CD4-positive, alpha-beta T cell treated with Interleukin-17A for 1 hour (primary cell): ENCODE results near the gene DENND2A.
A peak's percentile ranks its signal among the peaks of the same experiment; 100 is the strongest.
"Not testable (repeated sequence)": the region's sequence is repeated elsewhere in the genome, so short reads cannot be mapped to it uniquely, and the experiment has no call there.

ENCODE experiments used
- DNase-seq: peaks from one replicate; pipeline ENCODE4 v3.0.0-alpha.2; 2020

The DENND2A gene

GRCh38 chr7:140640727-140641523, at the start of gene DENND2A:
DENND2A (minus strand) TSS chr7:140640813; CDS start chr7:140602397, 38,416 bp downstream.
- DNase-seq, result no peak

DNA sequence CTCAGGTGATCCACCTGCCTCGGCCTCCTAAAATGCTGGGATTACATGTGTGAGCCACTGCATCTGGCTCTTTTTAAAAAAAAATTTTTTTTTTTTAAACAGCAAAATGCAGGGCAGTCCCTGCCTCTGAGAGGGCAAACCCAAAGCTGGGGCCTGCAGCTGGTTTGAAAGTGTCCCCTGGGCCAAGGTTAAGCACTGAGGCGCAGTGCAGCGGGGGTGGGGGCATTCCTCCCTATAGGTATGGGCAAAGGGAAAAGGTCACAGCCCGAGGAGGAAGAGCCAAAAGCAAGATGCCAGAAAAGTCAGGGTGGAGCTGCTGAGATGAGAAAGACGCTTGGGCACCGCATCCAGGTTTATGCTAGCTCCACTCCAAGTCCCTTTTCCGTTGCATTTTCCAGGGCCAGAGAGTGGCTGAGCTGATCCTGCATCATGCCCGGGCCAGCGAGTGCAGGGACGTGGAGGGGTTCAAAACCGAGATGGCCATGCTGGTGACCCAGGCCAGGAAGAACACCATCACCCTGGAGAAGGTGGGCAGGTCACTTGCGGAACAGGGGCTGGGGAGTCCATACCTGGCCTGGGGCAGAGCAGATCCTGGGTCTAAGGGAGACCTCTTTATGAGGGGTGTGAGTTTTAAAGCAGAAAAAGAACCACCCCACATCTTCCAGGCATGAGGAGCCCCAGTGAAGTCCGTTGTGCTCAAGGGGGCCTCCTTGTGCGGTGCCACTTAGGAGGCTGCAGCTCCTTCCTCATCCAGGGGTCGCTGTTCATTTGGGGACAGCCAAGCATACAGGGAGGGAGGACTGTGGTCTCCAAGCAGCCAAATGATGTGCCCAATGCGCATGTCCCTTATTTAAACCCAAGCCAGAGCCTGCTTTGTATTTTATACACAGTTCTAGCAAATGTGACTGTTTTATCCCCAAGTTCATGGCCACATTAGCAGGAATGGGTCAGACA, 48.9 kb upstream of the DENND2A start:
- DNase-seq, result no peak

- no peak for DNase-seq
Observed at GRCh38 chr7:140688341-140688740, 47.7 kb upstream of the DENND2A start.

GRCh38 chr7:140686921-140687320, 46.3 kb upstream of the DENND2A start:
- DNase-seq, result no peak

DNA sequence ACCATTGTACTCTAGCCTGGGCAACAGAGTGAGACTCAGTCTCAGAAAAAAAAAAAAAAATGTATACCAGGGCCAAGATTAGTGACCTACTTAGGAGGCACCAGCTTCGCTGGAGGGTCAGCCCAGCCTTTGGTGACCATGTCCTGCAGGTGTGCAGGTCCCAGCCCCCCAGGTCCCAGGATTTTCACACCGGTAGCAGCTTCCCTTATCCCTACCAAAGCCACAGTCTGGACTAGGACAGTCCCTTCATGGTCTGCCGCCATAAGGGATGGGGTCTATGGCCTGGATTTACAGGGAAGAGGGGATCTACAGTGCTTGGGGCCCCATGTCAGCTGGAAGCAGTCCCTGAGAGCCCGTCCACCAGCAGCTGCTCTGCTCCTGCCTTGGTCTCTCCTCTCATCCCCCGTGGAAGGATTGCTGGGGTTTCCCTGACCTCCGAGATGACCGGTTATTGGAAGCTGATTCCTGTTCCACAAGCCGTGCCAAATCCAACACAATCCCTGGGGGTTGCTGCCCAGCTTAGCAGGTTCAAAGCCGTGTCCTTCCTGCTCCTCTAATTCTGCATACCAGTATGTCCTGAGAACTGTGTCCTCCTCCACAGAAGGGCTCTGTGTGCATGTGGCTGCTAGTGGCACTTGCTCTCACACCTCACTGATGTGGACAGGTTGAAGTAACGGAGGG, 44.9 kb upstream of the DENND2A start:
- DNase-seq, result no peak

- DNase-seq, result no peak
Observed at GRCh38 chr7:140684066-140684950, 43.7 kb upstream of the DENND2A start.

GRCh38 chr7:140683657-140684056, 43.0 kb upstream of the DENND2A start:
- DNase-seq, result no peak

DNA sequence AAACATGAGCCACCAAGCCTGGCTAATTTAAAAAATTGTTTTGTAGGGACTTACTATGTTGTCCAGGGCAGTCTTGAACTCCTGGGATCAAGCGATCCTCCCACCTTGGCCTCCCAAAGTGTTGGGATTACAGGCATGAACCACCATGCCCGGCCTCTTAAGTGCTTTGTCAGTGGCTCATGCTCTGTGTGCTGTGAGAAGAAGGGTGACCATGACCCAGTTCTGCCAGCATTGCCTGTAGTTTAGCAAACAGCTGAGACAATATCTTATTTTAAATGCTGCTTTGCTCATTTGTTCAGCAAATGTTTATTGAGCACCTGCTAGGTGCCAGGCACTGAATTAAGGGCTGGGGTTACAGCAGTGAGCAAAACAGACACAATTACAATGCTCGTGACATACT, 41.2 kb upstream of the DENND2A start:
- no peak for DNase-seq

DNA sequence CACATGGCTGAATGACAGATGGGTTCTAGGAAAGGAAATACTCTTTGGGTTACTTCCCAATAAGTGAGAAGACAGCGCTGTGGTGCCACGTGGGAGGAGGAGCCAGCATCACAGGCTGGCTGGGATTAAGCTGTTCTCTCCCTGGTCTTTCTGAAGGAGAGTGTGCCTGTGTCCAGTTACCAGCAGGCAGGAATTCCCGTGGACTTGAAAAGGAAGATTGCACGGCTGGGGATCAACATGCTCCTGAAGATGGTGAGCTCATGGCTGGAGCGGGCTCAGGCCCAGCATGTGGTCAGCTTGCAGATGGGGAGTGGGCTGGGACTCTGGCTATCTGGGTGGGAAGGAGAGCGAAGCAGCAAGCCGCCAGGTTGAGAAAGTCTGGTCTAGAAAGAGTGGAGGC, 40.3 kb upstream of the DENND2A start:
- DNase-seq, result no peak

DNA sequence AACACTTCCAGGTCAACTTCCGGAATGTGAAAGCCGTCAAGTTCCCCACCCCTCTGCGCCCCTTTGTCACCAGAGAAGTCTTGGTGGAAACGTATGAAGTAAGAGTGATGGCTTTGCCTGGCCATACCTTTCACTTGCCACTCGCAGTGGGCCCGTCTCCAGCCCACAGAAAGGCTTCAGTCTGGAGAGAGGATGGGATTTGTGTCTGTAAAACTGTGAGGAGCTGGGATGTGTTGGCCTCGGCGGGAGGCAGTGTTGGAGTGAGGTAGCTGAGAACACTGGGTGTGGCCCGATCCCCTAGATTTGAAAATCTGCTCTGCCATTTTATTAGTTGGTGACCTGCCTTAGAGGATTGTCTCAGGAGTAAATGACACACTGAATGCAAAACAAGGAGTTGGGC, 38.6 kb upstream of the DENND2A start:
- no peak for DNase-seq

GRCh38 chr7:140678816-140679130, 38.2 kb upstream of the DENND2A start:
- no peak for DNase-seq

- no peak for DNase-seq
Observed at GRCh38 chr7:140678081-140678815, 37.6 kb upstream of the DENND2A start.

DNA sequence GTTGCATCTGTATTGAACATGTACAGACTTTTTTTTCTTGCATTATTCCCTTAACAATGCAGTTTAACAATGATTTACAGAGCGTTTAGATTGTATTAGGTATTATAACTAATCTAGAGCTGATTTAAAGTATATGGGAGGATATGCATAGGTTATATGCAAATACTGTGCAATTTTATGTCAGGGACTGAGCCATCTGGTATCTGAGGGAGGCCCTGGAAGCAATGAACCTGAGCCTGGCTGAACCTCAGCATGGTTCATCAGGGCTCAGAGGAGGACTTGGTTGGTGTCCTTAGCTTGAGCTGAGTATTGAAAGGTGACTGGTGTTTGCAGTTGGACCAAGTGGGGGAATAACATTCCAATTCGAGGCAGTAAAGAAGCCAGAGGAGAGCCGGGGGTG, 36.9 kb upstream of the DENND2A start:
- DNase-seq, result no peak

DNA sequence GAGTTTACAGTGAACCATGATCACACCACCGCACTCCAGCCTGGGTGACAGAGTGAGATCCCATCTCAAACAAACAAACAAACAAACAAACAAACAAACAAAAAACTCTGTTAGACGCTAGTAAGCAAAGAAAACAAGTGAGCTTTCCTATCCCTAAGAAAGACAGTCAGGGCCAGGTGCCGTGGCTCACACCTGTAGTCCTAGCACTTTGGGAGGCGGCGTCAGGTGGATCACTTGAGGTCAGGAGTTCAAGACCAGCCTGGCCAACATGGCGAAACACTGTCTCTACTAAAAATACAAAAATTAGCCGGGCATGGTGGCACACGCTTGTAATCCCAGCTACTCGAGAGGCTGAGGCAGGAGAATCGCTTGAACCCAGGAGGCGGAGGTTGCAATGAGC, 36.3 kb upstream of the DENND2A start:
- not testable (repeated sequence) for DNase-seq

DNA sequence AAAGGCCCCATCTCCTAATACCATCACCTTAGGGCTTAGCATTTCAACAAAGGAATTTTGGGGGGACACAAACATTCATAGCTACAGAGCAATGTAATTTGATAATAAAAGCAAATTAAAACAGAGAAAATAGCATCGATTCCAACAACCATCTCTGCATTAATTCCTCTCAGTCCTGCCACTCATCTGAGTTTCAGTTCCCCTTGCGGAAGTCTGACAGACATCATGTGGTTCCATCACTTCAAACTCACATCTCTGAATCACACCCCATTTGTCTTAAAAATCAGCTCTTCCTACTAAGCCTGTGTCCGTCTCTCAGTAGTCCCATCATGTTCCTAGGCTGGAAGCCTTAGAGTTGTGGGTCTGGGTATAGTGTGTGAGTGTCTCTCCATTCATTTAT, 35.7 kb upstream of the DENND2A start:
- no peak for DNase-seq

GRCh38 chr7:140675726-140676125, 35.1 kb upstream of the DENND2A start:
- DNase-seq, result no peak

- no peak for DNase-seq
Observed at GRCh38 chr7:140674899-140675701, 34.5 kb upstream of the DENND2A start.

DNA sequence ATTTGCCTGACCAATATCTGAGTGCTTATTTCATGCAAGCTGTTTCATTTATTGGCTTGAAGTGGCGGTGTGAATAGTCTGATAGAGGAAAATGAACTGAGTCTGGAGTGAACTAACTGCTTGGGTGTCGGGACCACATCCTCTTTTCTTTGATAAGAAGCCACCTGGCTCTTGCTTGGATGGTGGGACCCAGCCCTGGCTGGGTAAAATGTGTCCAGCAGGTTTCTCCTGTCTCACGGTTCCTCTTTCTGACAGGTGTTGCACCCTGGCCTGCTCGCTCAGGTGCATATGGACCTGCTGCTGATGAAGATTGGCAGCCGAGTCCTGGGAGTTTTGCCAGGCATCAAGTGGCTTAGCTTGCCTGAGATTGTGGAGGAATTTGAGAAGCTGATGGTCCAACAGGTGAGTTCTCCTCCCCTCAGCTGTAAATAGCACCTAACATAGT, 33.8 kb upstream of the DENND2A start:
- DNase-seq, result no peak

DNA sequence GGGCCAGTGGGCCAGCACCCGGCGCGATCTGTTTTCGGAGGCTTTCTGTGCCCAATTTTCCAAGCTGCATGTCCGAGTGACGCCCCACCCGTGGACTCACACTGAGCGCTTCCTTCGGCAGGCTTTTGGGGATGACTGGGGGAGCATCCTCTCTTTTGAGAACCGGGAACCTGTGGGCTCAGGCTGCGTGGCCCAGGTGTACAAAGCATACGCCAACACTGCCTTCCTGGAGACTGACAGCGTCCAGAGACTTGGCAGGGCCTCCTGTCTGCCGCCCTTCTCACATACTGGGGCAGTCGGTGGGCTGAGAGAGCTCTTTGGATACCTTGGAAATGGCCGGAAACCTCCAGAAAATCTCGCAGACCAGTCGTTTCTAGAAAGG, 33.2 kb upstream of the DENND2A start:
- DNase-seq, result no peak

DNA sequence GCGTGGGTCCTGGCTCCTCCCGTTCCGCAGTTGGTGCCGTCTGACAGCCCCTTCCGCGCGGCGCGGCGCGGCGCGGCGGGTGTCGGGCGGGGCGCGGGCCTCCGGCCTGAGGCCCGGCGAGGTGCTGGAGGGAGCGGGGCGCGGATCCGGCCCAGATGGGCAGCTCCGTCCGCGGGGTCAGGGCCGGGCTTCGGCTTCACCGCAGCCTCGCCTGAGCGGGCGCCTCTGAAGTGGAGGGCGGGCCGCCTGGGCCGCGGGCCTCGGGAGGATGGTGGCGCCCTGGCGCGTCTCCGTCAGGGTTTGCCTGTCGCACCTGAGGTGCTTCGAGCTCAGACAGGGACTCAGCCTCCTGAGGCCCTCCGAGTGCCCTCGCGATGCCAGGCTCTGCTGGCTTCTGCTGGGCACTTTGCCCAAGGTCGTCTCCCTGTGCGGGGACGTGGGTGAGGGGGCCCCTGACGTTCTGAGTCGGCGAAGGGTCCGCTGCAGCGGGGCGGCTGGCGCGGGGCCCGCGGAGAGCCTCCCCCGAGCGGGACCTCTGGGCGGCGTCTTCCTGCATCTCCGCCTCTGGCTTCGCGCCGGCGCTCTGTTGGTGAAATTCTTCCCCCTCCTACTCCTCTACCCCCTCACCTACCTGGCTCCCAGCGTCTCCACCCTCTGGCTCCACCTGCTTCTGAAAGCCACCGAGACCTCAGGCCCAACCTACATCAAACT, 32.6 kb upstream of the DENND2A start:
- peak; percentile 60 for DNase-seq
